ENCODE data around the gene RNASE8.

Gene RNASE8

DNA sequence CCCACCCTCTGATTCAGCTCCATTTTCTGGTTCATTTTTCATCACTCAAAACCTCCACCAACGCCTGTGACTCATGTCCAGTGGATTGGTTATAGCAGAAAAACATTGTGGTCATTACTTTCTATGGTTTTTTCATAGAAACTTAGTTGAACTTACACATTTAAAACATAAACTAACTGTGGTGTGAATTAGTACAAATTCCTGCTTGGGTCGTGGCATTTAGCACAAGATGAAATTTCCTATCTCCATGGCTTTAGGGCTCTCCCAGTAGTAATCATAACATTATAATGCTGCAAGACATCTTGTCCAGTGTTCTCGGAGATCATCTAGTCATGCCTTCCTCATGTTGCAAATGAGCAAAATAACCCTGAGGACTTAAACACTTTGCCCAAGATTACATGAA lies 8.3 kb upstream of the RNASE8 start:
- H3K27ac ChIP-seq, result no peak overlapping the region
- DNase-seq (ENCODE audit: low read depth, low spot score), result no peak

- H3K27ac ChIP-seq, result no peak overlapping the region
- no peak for DNase-seq (ENCODE audit: low read depth, low spot score)
Observed at GRCh38 chr14:21050597-21050996, 7.0 kb upstream of the RNASE8 start.

DNA sequence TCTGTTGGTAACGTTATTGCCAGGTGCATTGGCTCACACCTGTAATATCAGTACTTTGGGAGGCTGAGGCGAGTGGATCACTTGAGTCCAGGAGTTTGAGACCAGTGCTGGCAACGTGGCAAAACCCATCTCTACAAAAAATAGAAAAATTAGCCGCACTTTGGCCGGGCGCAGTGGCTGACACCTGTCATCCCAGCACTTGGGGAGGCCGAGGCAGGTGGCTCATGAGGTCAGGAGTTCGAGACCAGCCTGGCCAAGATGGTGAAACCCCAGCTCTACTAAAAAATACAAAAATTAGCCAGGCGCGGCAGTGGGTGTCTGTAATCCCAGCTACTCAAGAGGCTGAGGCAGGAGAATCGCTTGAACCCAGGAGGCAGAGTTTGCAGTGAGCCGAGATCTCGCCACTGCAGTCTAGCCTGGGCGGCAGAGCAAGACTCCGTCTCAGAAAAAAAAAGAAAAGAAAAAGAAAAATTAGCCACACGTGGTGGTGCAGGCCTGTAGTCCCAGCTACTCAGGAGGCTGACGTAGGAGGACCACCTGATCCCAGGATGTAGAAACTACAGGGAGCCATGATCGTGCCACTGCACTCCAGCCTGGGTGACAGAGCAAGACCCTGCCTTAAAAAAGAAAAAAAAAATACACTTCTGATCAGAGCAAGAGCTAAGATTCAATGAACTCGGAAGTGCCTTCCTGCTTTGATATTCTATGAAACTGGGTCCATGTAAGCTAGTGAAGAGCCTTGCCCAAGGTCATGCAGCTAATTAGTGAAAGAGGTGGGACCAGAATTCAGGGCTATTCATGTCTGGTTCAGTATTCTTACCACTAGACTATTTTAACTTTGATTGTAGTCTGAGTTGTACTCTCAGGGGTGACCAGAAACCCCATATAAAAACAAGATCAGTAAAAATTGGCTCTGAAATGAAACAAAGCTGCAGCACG lies 4.2 kb upstream of the RNASE8 start:
- H3K27ac ChIP-seq, result no peak overlapping the region
- DNase-seq (ENCODE audit: low read depth, low spot score), result no peak

DNA sequence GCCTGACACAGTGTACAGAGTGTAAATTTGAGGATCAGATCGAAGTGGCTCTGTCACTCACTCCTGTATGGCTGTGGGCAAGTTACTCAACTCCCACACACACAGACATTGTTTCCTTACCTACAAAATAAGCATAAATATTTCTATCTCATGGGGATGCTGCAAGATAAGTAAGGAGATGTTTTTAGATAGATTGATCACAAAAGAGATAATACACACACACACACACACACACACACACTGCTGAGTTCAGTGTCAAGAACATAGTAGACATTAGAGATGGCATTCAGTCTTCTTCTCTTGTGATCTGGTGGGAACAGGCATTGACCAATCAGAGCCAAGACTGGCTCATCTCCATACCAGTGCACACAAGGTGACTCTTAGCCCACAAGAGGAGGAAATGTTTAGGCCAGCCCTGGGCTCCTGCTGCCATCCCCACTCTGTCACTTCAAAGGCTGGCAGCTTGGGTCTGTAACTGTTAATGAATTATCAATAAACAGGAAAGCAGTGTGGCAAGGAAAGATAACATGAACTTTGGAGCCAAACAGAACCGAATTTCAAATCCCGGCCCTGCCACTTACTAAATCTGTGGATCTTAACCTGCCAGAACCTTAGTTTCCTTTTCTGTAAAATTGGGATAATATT lies 3.4 kb upstream of the RNASE8 start:
- DNase-seq (ENCODE audit: low read depth, low spot score), result no peak
- no peak overlapping the region for H3K27ac ChIP-seq

- no peak for DNase-seq (ENCODE audit: low read depth, low spot score)
- no peak overlapping the region for H3K27ac ChIP-seq
Observed at GRCh38 chr14:21054768-21055145, 2.9 kb upstream of the RNASE8 start.

DNA sequence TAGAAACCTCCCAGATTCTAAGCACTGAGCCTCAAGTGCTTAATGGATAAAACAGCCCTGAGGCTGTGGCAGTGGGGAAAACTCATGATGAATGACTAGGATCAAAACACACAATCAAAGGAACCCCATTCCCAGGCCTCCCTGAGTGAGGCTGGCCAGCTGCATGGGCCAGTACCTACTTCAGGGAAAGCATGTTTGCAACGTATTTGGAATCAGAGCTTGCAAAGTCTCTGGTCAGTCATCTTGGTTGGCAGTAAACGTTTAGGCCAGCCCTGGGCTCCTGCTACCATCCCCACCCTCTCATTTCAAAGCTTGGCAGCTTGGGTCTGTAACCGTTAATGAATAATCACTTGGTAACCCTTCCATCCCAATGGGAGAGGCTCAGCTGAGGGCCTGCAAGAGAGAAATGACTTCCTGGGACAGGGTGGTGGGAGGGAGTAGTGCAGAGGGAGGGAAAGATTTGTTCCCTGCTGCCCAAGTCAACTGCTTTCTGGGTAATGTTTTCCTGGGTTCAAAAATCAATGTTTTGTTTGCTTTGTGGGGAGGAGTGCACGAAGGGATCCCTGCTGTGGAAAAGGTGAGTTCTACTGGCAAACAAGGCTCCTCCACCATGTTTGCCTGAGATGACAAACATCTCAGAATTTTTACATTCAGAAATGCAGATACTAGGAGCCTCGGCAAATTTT lies 2.0 kb upstream of the RNASE8 start:
- H3K27ac ChIP-seq, result no peak overlapping the region
- no peak for DNase-seq (ENCODE audit: low read depth, low spot score)

DNA sequence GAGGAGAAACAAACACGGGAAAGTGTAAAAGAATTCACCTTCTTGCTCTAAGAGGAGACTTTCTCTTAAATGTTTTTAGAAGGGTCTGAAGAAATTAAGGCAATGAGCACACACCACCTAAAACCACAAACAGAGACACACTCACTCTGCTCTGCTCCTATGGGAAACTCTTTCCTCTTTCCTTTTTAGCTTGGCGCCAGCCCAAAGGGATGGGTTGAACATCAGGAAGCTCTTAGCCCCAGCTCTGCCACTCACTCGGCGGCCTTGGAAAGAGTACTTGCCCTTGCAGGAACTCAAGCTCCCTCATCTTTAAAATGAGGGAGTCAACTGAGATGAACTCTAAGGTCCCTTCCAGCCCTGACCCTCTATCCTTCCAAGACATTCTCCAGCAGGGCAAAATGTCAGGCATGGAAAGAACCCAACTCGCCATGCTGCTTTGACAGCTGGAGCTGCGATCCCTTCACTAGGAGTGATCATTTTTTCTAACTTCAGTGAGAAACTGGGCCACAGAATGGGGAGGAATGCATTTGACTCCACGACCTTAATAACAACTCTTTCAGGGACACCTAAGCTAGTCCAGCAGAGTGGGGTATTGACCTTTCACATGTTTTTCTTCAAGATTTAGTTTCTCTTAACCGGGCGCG lies 980 bp upstream of the RNASE8 start:
- H3K27ac ChIP-seq, result no peak overlapping the region
- no peak for DNase-seq (ENCODE audit: low read depth, low spot score)

- DNase-seq (ENCODE audit: low read depth, low spot score), result no peak
- no peak overlapping the region for H3K27ac ChIP-seq
Observed at GRCh38 chr14:21058903-21059302, 1.3 kb downstream of the RNASE8 start.

DNA sequence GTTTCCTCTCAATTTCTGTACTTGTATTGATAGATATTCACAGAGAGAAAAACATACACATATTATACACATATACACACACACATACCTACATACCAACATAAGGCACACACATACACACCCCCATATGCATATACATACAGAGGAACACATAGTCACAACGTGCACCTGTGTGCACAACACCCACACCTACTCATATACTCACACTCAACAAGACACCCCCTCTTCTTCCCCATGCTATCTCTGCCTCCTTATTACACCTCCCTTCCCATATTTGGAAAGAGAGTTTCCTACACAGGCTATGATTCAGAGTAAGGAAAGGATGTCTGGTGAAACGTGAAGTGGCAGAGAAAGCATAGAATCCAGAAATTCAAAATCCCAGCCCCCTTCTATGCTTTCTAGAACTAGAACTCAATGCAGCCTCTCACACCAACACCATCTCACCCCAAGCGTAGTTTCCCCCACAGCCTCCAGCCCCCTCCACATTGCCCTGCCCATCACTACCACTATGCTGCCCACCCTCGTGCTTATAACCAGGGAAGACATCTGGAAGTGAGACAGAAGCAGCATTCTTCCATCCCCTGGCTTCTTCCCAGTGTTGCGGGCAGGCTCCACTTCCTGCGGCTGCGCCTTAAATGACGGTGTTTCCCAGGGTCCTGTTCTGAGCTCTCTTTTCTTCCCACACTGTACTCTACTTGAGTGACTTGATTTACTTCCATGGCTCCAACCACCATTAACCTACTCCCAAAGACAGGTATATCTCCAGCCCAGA lies 2.4 kb downstream of the RNASE8 start:
- DNase-seq (ENCODE audit: low read depth, low spot score), result no peak
- H3K27ac ChIP-seq, result no peak overlapping the region

DNA sequence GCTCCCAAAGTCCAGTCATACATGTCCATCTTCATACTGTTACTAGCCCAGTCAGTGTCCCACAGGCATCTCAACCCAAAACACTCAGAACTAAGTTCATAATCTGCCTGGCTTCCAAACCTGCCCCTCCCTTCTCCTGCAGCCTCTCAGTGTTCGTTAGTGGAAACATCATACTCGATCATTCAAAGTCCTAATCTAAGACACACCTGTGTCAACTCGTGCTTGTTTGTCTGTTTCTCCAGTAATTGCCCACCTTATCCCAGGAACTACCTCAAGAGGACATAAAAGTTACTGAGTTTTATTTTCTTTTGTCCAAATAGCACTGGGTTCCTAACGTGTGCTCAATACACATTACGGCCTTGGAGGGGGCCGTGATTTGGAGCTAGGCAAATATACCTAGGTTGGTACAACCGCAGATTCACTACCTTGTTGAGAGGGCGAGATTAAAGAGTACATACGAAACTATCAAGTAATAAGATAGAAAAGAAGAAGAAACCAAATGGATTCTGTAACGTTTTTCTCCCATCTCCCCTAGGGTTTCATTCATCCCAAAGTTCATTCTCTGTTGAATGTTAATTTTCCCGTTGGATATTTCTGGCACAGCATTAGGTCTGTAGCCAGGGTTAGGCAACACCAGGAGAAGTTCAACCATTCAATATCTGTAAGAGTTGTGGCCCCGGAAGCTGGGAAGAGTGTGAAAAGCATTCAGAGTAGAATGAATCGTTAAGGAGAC lies 3.2 kb downstream of the RNASE8 start:
- DNase-seq (ENCODE audit: low read depth, low spot score), result no peak
- H3K27ac ChIP-seq, result no peak overlapping the region

DNA sequence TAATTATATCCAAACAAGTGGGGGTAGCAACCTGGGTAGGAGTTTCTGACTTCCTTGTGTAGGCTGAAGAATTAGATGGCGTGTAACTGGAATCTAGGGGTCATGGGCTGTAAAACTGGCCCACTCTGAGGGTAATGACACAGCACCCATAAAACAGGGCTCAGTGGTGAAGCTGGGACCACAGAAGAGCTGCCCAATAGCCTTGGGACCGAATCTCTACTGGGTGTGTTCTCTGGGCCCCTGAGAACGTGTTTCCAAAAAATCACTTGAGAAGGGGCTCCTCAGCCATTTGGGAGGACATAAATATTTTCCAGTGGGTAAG lies 3.7 kb downstream of the RNASE8 start:
- DNase-seq (ENCODE audit: low read depth, low spot score), result no peak
- H3K27ac ChIP-seq, result no peak overlapping the region

DNA sequence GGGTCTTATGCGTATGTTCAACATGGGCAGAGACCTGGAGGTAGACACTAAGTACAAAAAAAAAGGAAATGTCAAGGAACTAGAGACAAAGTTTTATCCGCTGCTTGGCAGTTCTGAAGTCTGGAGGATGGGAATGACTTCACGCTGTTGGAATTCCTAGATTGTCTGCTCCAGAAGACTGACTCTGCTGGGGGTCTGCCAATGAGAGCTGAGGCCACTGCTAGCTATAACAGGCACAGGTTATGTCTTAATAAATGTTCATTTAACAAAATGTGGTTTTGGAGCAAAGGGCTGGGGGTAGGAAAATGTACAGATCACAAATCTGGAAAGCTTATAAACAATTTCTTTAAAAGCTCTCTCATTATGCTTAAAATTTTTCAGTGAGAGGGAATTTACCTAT lies 5.9 kb downstream of the RNASE8 start:
- H3K27ac ChIP-seq, result no peak overlapping the region
- DNase-seq (ENCODE audit: low read depth, low spot score), result no peak

DNA sequence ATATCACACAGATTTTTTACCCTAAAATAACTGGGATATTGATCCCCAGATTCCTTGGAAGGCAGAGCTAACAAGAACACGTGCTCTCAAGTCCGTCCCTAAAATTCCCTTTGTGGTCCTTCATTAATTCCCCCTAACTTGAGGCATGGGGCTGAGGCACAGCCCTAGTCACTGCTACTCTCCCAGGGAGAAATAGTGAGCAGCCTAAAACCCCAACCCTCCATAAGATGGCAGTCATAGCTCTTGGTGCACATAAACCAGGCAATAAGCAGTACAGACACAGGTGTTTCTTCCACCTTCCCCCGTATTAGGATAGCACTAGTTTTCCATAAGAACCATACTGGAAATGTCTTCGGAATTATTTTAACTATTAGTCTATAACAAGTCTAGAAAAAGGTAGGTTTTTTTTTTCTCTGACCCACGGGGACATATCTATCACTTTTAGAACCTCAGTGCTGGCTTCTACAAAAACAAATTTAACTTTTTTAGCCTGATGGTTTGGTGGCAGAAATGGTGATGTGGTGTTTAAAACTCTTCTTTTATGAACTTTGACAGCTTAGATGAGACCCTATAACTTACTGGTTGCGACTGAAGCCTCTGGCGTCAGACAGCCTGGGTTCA lies 9.4 kb downstream of the RNASE8 start:
- no peak for DNase-seq (ENCODE audit: low read depth, low spot score)
- no peak overlapping the region for H3K27ac ChIP-seq

GRCh38 chr14:21068521-21069387 lies 11.1 kb downstream of the RNASE8 start:
- H3K27ac ChIP-seq, result no peak overlapping the region
- DNase-seq (ENCODE audit: low read depth, low spot score), result no peak

GRCh38 chr14:21069388-21070082 lies 11.9 kb downstream of the RNASE8 start:
- peak overlapping the region; percentile 49 for H3K27ac ChIP-seq
- DNase-seq (ENCODE audit: low read depth, low spot score), result no peak

GRCh38 chr14:21070083-21070609 lies 12.5 kb downstream of the RNASE8 start, which contains the start of gene ARHGEF40:
TSS of gene ARHGEF40 (plus strand) at chr14:21070304. CDS start at chr14:21070397, 93 bp downstream.
- H3K27ac ChIP-seq, result peak within 1 kb of the TSS; percentile 49
- DNase-seq (ENCODE audit: low read depth, low spot score), result no peak

GRCh38 chr14:21070610-21071224 lies 13.1 kb downstream of the RNASE8 start:
- peak overlapping the region; percentile 49 for H3K27ac ChIP-seq
- DNase-seq (ENCODE audit: low read depth, low spot score), result no peak

Data from epithelial cell of prostate (primary cell).